ENCODE measurements around the gene PQBP1.
"Not testable (repeated sequence)": the region's sequence is repeated elsewhere in the genome, so short reads cannot be mapped to it uniquely, and the experiment has no call there.

Gene PQBP1, protein sequence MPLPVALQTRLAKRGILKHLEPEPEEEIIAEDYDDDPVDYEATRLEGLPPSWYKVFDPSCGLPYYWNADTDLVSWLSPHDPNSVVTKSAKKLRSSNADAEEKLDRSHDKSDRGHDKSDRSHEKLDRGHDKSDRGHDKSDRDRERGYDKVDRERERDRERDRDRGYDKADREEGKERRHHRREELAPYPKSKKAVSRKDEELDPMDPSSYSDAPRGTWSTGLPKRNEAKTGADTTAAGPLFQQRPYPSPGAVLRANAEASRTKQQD
- 35.3 to 65.1 (median 45.0) reads per million in 4 experiments for total RNA-seq

- peak; percentile 80 for DNase-seq
Observed at GRCh38 chrX:48897625-48898306, at the start of gene PQBP1, which contains the start of gene TIMM17B. PQBP1 (plus strand) TSS chrX:48897930; CDS start chrX:48898510, 580 bp downstream. TIMM17B (minus strand) TSS chrX:48897768; CDS start chrX:48897749, 19 bp downstream.

- no peak for DNase-seq
Observed at GRCh38 chrX:48848847-48849246, 48.9 kb upstream of the PQBP1 start.

DNA sequence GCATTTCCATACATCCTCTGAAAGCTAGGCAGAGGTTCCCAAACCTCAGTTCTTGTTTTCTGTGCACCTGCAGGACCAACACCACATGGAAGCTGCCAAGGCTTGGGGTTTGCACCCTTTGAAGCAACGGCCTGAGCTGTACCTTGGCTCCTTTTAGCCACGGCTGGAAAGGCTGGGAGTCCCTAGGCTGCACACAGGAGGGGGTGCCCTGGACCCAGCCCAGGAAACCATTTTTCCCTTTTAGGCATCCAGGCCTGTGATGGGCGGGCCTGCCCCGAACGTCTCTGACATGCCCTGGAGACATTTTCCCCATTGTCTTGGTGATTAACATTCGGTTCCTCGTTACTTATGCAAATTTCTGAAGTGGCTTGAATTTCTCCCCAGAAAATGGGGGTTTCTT, 44.9 kb upstream of the PQBP1 start:
- no peak for DNase-seq

DNA sequence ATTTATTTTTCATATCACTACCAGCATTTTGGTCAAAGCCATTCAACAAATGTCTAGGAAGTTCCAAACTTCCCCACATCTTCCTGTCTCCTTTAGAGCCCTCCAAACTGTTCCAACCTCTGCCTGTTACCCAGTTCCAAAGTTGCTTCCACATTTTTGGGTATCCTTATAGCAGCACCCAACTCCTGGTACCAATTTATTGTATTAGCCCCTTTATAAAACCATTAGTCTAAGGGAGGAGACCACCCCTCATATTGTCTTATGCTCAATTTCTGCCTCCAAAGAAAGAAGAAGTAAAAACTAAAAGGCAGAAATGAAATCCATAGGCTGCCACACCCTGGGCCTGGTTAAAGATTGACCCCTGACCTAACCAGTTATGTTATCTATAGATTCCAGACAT, 44.2 kb upstream of the PQBP1 start:
- not testable (repeated sequence) for DNase-seq

- DNase-seq = not testable (repeated sequence)
Observed at GRCh38 chrX:48854121-48854804, 43.5 kb upstream of the PQBP1 start.

DNA sequence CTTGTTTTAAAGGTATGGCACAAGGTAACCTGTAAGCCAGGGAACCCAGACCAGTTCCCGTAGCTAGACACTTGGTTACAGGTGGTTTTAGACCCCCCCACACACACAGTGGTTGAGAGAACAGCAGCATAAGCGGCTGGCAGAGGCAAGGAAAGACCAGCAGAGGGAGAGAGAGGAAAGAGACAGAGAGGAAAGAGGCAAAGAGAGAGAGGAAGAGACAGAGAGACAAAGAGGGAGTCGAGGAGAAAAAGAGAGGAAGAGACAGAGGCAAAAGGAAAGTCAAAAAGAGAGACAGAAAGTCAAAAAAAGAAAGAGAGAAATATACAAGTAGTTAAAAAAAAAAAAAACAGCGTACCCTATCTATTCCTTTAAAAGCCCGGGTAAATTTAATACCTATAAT, 42.8 kb upstream of the PQBP1 start:
- DNase-seq = no peak

GRCh38 chrX:48864210-48864609, 33.5 kb upstream of the PQBP1 start:
- DNase-seq = no peak

DNA sequence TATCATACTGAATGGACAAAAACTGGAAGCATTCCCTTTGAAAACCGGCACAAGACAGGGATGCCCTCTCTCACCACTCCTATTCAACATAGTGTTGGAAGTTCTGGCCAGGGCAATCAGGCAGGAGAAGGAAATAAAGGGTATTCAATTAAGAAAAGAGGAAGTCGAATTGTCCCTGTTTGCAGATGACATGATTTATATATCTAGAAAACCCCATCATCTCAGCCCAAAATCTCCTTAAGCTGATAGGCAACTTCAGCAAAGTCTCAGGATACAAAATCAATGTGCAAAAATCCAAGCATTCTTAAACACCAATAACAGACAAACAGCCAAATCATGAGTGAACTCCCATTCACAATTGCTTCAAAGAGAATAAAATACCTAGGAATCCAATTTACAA, 25.7 kb upstream of the PQBP1 start:
- not testable (repeated sequence) for DNase-seq

DNA sequence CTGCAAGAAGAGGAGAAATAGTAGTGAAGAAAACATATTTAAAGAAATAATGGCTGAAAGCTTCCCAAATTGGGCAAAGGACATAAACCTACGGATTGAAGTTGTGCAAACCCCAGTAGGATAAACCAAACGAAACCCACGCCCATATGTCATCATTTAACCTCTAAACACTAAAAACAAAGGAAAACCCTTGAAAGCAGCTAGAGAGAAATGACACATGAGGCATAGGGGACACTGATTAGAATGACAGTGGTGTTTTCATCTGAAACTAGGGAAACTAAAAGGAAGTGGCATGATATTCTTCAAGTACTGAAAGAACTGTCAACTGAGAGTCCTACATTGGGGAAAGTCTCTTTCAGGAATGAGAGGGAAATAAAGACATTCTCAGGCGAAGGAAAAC, 20.8 kb upstream of the PQBP1 start:
- not testable (repeated sequence) for DNase-seq

DNA sequence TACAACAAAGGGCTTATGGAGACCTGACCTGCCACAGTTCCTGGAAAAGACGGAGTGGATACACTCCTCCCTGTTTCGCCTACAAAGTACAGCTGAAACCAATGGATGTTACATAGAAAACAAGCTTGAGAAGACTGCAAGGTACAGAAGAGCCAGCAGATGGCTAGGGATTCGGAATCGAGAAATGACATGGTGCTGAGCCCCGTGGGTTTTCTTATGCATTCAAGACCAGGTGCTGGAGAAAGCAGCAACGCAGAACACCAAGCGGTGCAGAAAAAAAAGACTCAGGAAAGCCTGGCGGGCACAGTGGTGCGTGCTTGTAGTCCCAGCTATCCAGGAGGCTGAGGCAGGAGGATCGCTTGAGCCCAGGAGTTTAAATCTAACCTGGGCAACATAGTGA, 14.0 kb upstream of the PQBP1 start:
- DNase-seq = no peak

DNA sequence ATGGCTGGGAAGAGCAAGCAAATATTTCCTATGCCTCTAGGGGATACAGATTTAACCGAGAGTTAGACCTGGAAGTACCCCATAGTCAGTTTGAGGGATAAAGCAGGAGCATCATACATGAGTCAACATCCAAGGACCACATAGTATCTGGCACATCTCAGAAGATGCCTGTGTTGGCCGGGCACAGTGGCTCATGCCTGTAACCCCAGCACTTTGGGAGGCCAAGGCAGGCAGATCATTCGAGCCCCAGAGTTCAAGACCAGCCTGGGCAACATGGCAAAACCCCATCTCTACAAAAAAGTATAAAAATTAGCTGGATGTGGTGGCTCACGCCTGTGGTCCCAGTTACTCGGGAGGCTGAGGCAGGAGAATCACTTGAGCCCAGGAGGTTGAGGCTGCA, 11.1 kb upstream of the PQBP1 start:
- DNase-seq = not testable (repeated sequence)

DNA sequence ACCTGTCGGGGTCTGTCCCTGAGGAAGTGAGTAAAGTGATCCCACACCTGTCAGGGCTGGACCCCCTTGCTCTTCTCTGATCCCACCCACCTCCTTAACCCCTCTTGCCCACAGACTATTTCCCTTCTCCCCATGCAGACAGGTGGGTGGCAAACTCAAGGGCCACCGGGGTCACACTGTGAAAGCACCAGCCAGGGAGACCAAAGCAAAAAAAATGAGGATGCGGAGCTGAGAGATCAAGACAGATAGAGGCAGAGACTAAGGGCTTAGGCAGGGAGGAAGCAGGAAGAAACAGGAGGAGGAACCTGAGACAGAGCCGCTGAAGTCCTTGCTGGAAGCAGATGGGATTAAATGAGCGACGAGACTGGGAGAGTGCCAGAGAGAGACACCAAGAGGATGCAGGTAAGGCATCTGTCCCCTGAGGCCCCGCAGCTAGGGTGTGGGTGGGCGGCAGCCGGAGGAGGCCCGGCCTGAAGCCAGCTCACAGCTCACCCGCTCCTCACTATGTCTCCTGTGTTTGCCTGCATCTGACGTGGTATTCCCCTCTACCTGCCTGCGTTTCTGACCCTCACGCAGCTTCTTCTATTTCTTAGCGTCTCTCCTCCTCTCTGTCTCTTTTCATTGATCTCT, 7.3 kb upstream of the PQBP1 start:
- no peak for DNase-seq

DNA sequence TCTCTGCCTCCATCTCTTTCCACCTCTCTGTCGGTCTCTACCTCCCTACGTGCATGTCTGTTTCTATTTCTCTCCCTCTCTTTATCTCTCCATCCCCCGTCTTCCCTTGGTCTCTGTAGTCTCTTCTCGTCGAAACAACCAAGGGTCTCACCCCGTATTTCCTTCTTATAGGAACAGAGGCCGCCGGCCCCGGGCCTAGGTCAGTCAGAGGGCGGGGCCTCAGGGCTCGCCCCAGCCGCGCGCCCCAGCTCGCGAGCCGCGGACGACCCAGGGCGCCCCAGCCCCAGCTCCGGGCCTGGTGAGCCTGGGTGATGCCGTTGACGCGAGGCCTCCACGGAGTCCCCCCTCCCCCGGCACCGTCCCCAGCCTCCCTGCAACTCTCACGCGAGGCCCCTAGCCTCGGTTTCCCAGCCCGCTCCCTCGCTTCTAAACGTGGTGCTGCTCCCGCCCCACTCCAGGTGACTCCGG, 6.8 kb upstream of the PQBP1 start:
- DNase-seq = no peak

DNA sequence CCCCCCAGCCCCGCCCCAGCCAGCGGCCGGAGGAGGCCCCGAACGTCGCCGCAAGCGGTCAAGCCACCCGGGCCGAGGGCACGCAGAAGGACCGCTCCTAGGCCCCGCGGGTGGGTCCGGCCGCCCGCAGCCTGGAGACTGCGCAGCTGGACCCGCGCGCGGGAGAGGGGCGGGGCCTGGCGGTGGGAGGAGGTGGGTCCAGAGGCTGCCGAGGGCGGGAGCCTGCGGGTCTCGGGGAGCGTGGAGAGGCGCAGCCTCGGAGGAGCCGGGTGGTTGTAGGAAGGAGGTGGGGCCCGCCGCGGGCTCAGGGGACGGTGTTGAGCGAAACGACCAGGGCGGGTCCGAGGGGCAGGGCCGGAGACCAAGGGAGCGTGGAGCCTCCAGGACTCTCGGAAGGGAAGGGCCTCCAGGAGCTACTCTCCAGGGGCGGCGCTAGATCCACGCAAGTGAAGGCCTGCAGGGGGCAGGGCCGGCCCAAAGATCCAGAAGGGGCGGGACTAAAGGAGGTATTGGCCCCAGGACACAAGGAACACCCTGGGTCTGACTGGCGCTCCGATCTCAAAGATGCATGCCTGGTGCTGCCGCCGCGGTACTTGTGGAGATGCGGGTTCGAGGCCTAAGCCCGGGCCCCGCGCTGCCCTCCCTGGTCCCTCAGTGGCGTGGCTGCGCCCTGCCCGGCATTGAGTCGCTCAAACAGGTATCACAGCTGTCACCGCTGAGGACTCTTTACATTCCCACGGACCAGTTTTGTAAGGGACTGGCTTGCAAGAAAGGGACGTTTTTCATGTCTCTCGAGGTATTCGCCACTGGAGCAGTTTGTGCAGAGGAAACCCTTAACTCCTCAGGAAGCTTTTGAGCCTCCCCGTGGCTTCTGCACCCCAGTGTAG, 6.1 kb upstream of the PQBP1 start:
- DNase-seq = peak; percentile 64

GRCh38 chrX:48892896-48893295, 4.8 kb upstream of the PQBP1 start:
- no peak for DNase-seq

- no peak for DNase-seq
Observed at GRCh38 chrX:48893556-48894348, 4.0 kb upstream of the PQBP1 start.

- no peak for DNase-seq
Observed at GRCh38 chrX:48894891-48895290, 2.8 kb upstream of the PQBP1 start.

GRCh38 chrX:48896611-48897011, 1.1 kb upstream of the PQBP1 start:
- DNase-seq = no peak

DNA sequence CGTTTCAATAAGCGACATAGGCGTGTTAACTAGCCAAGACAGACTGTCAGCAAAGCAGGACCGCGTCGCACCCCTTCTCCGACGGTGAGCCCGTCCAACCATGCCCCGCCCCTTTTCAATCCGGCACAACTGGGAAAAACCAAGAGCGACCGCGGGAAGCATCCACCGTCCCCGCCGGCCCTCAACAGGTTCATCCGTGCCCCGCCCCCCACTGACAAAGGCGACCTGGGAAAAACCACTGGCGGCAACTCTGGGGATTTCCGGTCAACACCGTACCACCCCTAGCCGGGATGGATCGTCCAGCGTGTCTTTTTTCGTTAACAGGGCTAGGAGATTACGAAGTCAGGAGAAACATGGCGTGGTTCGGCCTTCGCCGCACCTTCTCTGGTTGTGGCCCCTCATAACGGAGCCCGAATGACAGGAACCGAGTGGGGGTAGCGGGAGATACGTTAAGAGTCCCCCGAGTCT, 539 bp upstream of the PQBP1 start:
- DNase-seq = peak; percentile 47

- no peak for DNase-seq
Observed at GRCh38 chrX:48899078-48899410, 1.3 kb downstream of the PQBP1 start.

- DNase-seq = no peak
Observed at GRCh38 chrX:48901069-48901468, 3.3 kb downstream of the PQBP1 start.

All from effector CD8-positive, alpha-beta T cell (primary cell).